SK-MEL-5 (cell line): Measurements from ENCODE around the gene CEACAM21. TPM values are rescaled to one million over a fixed set of nuclear protein-coding genes. Genes with fewer than 3 reads are reported as not detected.

Experiments
- DNase-seq: peaks from one replicate; pipeline ENCODE4 v3.0.0-alpha.2; 2016; ENCODE audit warnings: low read depth, low spot score
- in situ Hi-C: cut with HindIII; loops from 2 replicates; pipeline ENCODE4 v1.10.0; 2016; ENCODE audit warnings: low sequenced_read_pairs, high pct_unique_total_duplicates, low pct_unique_long_range_greater_than_20kb
- total RNA-seq: library from RNA; depleted of rRNA; stranded (reverse); fragments of >200 nt; shearing (Covaris generic); gene quantifications from 2 replicates; pipeline ENCODE4 v1.2.3, GENCODE V29; 2014

The CEACAM21 gene
- total RNA-seq, 1 experiment from 2014 or later = 0.21 TPM

- in situ Hi-C loops = no loop called here
Observed at GRCh38 chr19:41599175-41599966, 23.4 kb downstream of the CEACAM21 start.

GRCh38 chr19:41601771-41602170 lies 25.8 kb downstream of the CEACAM21 start:
- DNase-seq = no peak
- in situ Hi-C loops = no loop called here

More at GRCh38 chr19:41599175-41599966, 23.4 kb downstream of the CEACAM21 start:
- DNase-seq = no peak

GRCh38 chr19:41604831-41605230 lies 28.9 kb downstream of the CEACAM21 start:
- in situ Hi-C loops = no loop called here
- DNase-seq = no peak

GRCh38 chr19:41606215-41606837 lies 30.4 kb downstream of the CEACAM21 start:
- in situ Hi-C loops = no loop called here
- DNase-seq = no peak

- in situ Hi-C loops = no loop called here
Observed at GRCh38 chr19:41607668-41608067, 31.7 kb downstream of the CEACAM21 start.

GRCh38 chr19:41610789-41611188 lies 34.8 kb downstream of the CEACAM21 start:
- in situ Hi-C loops = no loop called here
- no peak for DNase-seq

More at GRCh38 chr19:41607668-41608067, 31.7 kb downstream of the CEACAM21 start:
- no peak for DNase-seq

GRCh38 chr19:41612483-41612882 lies 36.5 kb downstream of the CEACAM21 start:
- no peak for DNase-seq
- in situ Hi-C loops = no loop called here

- no peak for DNase-seq
- in situ Hi-C loops = no loop called here
Observed at GRCh38 chr19:41615207-41615606, 39.2 kb downstream of the CEACAM21 start.

GRCh38 chr19:41616792-41617621 lies 41.0 kb downstream of the CEACAM21 start:
- in situ Hi-C loops = no loop called here
- peak; percentile 18 for DNase-seq

- DNase-seq = no peak
- in situ Hi-C loops = no loop called here
Observed at GRCh38 chr19:41617941-41618730, 42.2 kb downstream of the CEACAM21 start.

- in situ Hi-C loops = no loop called here
- no peak for DNase-seq
Observed at GRCh38 chr19:41619018-41619556, 43.1 kb downstream of the CEACAM21 start.

GRCh38 chr19:41620171-41620570 lies 44.2 kb downstream of the CEACAM21 start:
- in situ Hi-C loops = no loop called here

GRCh38 chr19:41621226-41621625 lies 45.3 kb downstream of the CEACAM21 start:
- in situ Hi-C loops = no loop called here
- no peak for DNase-seq

More at GRCh38 chr19:41620171-41620570, 44.2 kb downstream of the CEACAM21 start:
- no peak for DNase-seq

- in situ Hi-C loops = no loop called here
- DNase-seq = no peak
Observed at GRCh38 chr19:41621654-41622053, 45.7 kb downstream of the CEACAM21 start.

- in situ Hi-C loops = no loop called here
- DNase-seq = no peak
Observed at GRCh38 chr19:41623360-41623759, 47.4 kb downstream of the CEACAM21 start.

GRCh38 chr19:41624515-41624914 lies 48.5 kb downstream of the CEACAM21 start:
- in situ Hi-C loops = no loop called here
- DNase-seq = no peak

- in situ Hi-C loops = no loop called here
- DNase-seq = no peak
Observed at GRCh38 chr19:41624937-41625336, 49.0 kb downstream of the CEACAM21 start.
